OCI-LY7 (cell line): ENCODE results near the gene EPO.

ENCODE experiments used
- EZH2phosphoT487 ChIP-seq: fragments of 200-600 bp; sonication (generic); IDR thresholded peaks from 2 replicates; pipeline ENCODE4 v1.6.1; 2018; ENCODE audit warnings: low read depth, borderline replicate concordance, mild to moderate bottlenecking, mixed run types, antibody characterized with exemption, low read length, moderate library complexity, mixed read lengths
- TF ChIP-seq, protein P1 (sequence below): fragments of 200-600 bp; sonication (generic); conservative IDR thresholded peaks from 2 replicates; pipeline ENCODE4 v1.5.1; 2014; ENCODE audit warnings: mild to moderate bottlenecking, antibody characterized with exemption, low read length, moderate library complexity, mixed read lengths

- TF ChIP-seq, protein P1, sequence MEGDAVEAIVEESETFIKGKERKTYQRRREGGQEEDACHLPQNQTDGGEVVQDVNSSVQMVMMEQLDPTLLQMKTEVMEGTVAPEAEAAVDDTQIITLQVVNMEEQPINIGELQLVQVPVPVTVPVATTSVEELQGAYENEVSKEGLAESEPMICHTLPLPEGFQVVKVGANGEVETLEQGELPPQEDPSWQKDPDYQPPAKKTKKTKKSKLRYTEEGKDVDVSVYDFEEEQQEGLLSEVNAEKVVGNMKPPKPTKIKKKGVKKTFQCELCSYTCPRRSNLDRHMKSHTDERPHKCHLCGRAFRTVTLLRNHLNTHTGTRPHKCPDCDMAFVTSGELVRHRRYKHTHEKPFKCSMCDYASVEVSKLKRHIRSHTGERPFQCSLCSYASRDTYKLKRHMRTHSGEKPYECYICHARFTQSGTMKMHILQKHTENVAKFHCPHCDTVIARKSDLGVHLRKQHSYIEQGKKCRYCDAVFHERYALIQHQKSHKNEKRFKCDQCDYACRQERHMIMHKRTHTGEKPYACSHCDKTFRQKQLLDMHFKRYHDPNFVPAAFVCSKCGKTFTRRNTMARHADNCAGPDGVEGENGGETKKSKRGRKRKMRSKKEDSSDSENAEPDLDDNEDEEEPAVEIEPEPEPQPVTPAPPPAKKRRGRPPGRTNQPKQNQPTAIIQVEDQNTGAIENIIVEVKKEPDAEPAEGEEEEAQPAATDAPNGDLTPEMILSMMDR = no peak
- TF ChIP-seq EZH2phosphoT487 = no peak
Measured at GRCh38 chr7:100744605-100745004, 24.3 kb downstream of the EPO start.
